Measurements from ENCODE around the gene ZIC4.

ZIC4 gene

DNA sequence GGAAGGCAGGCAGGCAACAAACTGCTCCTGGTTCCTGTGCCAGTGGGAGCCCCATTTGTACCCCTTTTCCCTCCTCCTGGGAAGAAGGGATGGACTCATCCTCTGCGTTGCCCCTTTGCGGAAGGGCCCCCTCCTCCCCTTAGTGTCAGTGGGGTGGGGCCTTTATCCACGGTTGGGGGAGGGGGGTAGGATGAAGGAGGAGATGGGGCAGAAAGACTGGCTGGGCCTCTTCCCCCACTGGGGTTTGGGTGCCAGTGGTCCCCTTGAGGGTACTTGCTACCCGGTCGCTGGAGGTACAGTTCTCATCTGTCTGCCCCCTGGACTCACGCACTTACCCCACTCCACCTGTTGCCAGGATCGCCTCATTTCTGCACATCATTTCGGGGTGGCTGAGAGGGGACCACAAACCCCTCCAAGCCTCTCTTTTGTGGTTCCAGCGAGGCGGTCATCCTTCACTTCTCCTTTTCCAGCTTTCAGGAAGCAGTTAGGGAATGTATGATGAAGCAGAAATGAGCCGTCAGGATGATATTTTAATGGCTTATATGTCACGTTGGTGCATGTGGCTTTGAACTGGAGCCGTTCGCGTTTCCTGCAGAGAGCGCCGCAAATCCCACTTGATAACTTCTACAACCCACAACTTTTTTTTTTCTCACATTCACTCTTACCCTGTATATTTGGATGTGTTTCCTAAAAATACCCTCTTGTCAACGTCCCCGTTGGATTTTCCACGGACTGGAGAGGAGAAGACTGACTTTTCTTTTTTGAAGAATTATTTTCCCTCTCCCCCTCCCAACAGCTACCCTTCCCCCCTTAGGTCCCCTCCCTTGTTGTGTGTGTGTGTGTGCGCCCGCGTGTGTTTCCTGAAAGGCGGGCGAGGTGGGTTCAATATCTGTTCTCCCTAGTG is at the start of gene ZIC4:
ZIC4 (minus strand) TSS at position 516 of the 904 bp plus-strand sequence. CDS start 3,746 bp downstream, outside the sequence.
- no peak for DNase-seq (ENCODE audit: low read depth in 2 of 2)

DNA sequence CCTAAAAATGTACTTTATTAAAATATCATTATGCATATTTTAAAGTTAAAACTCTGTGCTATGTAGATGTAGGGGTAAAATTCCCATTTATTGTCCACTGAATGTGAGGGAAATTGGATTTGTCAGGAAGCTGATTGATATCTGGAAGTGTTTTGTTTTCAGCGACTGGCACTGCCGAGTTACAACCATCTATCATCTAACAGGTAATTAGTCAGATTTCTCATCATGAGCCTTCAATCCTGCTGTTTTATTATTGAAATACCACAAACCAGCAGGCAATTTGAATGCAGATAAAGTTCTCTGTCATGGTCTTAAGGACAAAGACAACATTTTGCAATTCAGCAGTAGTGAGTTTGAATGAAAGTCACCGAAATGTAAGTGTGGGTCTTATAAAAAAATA is 43.3 kb upstream of the ZIC4 start:
- no peak for DNase-seq (ENCODE audit: low read depth in 2 of 2)

DNA sequence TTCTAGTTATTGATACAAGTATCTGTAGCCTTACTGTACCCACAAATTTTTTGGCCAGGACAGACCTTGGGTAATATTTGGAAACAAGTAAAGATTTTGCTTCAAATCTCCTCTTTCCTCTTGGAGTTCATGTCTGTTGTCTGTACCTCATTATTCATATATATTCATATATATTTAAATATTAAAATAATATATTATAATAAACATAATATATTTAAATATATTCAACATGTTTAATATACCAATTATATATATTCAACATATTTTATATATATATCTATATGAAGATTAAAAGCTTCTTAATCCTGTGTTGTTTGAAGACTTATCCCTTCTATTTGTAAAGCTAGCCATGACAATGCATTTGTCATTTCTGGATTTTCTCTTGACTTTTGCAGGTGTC is 40.9 kb upstream of the ZIC4 start:
- no peak for DNase-seq (ENCODE audit: low read depth in 2 of 2)

DNA sequence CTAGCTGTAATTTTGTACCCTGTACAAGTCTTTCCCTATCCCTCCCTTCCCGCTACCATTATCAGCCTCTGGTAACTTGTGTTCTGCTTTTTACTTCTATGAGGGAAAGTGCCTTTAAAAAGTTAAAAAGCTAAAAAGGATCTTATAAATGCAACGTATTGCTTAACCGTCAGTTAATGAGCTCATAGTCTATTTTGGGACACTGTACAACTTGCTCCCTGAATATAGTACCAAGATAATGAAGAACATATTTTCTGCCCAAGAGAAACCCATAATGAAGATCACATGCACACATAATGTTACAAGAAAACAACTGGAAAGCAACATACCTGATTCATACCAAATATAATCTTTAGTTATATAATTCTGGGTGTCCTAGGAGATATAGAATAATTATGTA is 25.4 kb upstream of the ZIC4 start:
- peak; percentile 72 to 73 for DNase-seq (ENCODE audit: low read depth in 2 of 2)

- no peak for DNase-seq (ENCODE audit: low read depth in 2 of 2)
These were observed 22.4 kb upstream of the ZIC4 start for GRCh38 chr3:147428754-147429153.

- DNase-seq (ENCODE audit: low read depth in 2 of 2), result no peak
These were observed 22.0 kb upstream of the ZIC4 start for GRCh38 chr3:147428326-147428725.

DNA sequence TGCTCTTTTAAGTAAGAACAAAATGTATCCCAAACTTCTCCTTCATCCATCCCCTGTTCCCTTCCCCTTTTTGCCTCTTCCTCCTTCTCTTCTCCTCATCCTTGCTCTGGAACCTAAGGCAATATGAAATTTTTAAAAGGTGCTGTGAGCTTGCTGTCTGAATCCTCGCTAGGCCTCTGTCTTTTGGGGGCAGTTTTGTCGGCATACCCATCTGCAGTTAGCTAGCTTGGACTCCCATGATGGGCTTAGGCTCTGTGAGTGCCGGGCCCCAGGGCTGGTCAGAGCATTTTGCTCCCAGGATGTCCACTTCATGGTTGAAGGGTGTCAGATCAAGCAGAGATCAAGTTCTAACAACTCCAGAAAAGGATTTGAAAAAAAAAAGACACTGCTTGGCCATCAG is 21.4 kb upstream of the ZIC4 start:
- DNase-seq (ENCODE audit: low read depth in 2 of 2), result no peak

DNA sequence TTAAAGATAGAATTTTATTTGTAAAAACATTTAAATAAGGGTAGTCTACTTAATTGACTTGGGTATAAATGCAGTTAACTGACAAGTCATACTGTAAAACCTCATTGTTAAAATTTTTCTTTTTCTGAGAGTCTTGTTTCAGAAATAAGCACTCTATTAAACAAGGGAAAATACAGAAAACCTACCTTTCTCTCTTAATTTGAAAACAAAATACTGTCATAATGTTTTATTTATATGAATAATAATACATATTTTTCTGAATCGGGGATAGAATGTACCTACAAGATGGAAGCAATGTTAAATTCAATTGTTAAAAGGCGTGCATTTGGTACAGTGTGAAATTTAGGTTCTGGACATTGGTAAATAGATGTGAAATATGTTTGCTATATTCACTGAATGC is 20.6 kb upstream of the ZIC4 start:
- DNase-seq (ENCODE audit: low read depth in 2 of 2), result no peak

GRCh38 chr3:147425388-147425850 is 19.1 kb upstream of the ZIC4 start:
- no peak for DNase-seq (ENCODE audit: low read depth in 2 of 2)

DNA sequence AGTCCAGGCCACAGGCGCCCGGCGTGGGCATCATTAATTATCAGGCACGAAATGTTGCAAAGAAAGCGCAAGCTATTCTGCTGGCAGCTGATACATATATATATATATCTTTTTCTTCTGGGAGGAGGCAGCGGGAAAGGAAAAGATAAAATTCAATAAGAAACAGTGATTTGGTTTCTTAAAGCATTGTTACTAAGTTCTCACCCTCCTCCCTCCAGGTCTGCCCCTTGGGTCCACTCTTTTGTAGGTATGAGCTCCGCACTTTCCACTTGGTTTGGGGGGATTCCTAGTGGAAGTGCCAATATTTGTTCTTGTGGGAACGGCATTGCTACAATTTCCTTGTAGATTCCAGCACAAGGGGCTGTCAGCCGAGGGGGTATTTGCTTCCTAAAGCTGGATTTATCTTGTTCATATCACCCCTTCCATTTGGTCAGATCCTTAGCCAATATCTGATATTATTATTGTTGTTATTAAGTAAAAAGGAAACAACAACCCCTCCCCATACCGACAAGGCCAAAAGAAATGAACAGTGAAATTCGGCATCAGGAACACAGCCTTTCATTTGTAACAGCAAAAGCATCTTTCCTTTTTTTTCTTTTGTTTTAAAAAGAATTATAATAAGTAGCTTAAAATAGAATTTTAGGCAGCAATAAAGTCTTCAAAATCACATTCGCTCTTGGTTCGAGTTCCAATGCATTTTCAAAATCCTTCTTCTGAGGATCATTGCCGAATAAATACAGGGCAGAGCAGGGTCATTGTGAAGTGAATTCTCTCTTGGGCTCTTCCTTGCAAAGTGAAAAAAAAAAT is 18.4 kb upstream of the ZIC4 start:
- no peak for DNase-seq (ENCODE audit: low read depth in 2 of 2)

- DNase-seq (ENCODE audit: low read depth in 2 of 2), result no peak
These were observed 17.6 kb upstream of the ZIC4 start for GRCh38 chr3:147423798-147424580.

DNA sequence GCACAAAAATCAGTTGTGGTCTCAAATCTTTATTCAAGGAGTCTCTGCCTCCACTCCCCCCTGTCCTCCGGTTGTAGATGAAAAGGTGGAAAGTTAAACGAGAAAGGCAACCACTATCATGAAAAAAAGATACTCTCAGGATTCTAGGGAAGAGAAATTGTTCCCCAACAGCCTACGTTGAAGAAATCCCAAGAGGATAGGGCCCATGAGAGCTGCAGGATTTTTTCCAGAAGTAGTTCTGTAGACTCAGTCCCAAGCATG is 17.1 kb upstream of the ZIC4 start:
- DNase-seq (ENCODE audit: low read depth in 2 of 2), result no peak

GRCh38 chr3:147422601-147423536 is 16.5 kb upstream of the ZIC4 start:
- DNase-seq (ENCODE audit: low read depth in 2 of 2), result no peak

- DNase-seq (ENCODE audit: low read depth in 2 of 2), result no peak
These were observed 15.9 kb upstream of the ZIC4 start for GRCh38 chr3:147422196-147422595.

DNA sequence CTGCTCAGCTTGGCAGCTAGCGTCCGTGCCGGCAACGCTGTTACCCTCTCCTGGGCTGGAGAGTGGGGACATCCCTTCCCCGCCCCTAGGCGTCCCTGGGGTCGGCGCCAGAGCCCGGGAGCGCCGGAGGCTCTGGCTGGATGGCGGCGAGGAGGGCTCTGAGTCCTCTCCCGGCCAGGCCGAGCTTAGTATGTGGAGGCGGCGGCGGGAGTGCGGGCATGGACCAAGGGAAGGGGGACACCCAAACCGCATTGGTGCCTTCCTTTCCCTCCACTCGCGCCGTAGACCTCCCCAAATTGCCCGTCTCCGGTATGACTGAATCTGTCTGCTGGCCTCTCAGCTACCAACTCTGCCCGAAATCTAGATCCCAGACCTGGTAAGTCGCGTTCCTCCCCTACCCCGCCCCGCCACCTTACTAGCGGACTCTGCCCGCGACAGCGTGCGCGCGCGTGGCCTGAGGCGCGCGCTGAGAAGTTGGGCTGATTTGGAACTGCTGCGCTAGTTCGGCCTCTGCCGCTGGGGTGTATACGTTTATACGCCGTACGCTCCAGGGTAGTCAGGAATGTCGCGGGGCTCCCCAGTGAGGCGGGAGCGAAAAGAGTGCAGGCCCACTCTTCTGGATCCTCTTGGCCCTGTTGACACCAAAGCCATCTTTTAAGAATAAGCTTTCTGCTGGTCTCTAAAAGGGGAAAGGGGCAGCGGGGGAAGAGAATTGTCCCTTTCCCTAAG is 15.0 kb upstream of the ZIC4 start:
- DNase-seq (ENCODE audit: low read depth in 2 of 2), result no peak

GRCh38 chr3:147420353-147421183 is 14.2 kb upstream of the ZIC4 start:
- no peak for DNase-seq (ENCODE audit: low read depth in 2 of 2)

GRCh38 chr3:147419781-147420224 is 13.5 kb upstream of the ZIC4 start:
- DNase-seq (ENCODE audit: low read depth in 2 of 2), result no peak

DNA sequence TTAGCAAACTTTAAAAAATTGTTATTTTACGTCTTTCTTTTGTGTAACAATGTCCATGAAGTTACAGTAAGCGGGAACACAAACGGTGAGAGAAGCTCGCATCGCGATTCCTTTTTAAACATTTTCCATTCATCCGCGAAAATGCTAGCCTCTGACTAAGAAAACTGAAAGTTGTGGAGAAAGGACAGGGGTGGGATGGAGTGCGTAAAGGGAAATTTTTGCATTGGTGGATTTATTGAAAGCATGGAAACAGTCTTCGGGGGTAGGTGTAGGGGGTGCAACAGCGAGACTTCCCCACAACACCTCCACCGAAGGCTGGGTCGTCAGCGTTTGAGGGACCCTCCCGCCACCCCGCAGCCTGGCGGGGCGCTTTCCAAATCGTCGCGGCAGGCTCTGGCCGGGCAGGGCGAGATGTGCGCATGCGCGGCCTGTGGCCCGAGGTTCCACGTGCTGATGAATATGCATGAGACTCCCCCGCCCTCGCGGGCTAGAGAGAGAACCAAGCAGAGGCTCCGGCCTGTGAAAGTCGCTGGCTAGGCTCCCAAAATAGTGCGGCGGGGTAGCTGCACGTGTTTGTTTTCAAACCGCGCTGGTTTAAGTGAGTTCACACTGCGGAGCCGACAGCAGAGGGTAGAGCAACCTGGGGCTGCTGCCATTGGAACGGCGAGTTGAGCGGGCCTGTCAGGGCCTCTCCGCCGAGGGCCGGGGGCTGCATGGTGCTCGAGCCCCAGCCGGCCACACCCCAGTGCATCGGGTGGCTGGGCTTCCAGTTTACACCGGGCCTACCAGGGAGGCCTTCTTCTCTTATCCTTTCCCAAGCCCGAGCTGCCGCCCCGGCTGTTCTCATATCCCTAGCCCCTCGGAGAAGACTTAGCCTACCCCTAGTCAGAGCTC is 12.7 kb upstream of the ZIC4 start:
- DNase-seq (ENCODE audit: low read depth in 2 of 2), result peak; percentile 53 to 54
